ENCODE measurements around the gene PDIA3.
"Not testable (repeated sequence)": the region's sequence is repeated elsewhere in the genome, so short reads cannot be mapped to it uniquely, and the experiment has no call there.

The PDIA3 gene

DNA sequence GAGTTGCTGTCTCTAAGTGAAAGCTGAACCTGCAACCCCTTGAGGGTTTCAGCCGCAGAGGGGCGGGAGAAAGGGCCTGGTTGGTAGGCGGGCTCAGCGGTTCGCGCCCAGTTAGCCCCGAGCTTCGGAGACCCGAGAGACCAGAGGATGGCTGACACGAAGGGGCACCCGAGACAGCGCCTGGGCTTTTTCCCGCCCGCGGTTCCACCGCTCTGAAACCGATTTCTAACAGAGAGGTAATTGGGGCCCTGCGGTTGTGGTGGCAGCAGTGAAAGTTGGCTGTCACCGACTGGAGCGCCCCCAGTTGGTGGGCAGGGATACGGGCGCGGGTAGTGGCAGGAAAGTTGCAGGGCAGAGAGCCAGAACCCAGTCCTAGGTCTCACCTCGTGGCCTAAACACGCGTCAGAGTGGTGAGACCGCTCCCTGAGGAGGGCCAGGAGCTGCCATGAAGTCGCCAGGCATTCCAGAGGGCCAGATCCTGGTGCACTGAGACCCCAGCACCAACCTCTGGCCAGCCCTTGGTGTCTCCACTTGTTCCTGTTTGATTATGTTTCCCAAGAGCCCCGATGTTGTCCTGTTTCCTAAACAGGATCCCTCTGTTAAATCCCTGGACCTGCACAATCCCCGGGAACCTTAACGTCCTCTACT, 31.2 kb downstream of the PDIA3 start:
- DNase-seq, result peak; percentile 46 to 76 (median 65)

DNA sequence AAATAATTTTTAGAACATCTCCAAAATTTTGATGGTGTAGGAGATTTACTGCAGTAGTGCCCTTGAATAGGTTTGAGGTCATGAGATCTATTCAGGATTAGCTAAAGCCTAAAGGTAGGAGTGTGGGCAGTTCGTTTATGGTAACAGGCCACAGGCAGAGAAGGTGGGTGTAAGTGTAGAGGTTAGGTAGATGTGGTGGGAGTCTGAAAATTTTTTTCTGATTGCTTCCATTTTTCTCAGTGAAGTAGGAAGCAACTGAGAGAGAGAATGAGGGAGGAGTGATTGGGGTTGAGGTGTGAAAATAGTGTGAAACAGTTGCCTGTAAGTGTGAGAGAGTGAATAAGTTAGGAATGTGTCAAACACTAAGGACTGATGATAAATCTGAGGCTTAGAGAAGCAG, 32.8 kb downstream of the PDIA3 start:
- no peak for DNase-seq

DNA sequence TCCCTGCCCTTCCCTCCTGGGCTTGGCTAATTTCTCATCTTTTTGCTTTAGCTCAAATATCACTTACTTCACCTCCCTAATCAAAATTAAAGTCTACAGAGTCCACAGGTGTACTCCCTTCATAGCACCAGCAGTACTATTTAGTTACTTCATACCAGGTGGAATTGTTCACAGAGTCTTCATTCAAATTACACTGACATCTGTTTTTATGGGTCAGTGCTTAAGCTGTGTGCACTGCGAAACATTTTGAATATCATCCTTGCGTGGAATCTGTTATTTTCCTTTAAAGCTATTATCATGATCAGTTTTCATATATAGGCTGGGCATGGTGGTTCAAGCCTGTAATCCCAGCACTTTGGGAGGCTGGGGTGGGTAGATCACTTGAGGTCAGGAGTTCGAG, 43.2 kb downstream of the PDIA3 start:
- no peak for DNase-seq

DNA sequence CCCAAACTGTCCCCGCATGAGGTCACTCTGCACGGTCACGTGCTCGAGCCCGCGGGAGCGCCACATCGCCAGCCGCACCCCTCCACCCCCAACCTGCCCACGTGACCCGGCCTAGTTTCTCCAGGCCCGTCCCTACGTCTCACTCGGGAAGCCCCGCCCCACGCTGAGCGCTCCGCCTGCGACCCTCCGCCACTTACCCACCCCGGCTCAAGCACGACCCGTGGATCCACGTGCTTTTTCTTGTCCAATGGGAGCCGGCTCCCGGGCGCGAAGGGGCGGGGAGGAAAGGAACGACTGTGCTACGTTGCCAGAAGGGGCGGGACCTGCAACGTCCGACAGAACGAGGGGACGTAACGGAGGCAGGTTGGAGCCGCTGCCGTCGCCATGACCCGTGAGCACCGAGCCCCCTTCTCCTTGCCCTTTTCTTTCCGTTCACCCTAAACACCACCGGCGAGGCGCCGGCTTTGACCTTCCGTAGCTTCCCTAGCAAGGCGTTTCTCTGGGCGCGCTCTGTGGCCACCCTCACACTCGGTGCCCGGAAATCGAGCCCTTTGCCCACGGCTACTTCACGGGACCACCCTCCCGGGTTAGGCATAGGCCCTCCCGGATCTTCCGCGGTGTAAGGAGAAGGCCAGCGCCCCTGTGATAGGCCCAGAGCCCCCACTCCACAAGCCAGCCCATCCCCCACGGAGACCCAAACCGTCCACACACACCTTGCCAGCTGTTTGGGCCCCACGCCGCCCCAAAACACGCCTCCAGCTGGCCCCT, 45.9 kb downstream of the PDIA3 start, which contains the start of gene SERF2:
SERF2 (plus strand) TSS at position 328 of the 768 bp plus-strand sequence; CDS start at position 385, 57 bp downstream.
- peak; percentile 98 to 99 (median 99) for DNase-seq

DNA sequence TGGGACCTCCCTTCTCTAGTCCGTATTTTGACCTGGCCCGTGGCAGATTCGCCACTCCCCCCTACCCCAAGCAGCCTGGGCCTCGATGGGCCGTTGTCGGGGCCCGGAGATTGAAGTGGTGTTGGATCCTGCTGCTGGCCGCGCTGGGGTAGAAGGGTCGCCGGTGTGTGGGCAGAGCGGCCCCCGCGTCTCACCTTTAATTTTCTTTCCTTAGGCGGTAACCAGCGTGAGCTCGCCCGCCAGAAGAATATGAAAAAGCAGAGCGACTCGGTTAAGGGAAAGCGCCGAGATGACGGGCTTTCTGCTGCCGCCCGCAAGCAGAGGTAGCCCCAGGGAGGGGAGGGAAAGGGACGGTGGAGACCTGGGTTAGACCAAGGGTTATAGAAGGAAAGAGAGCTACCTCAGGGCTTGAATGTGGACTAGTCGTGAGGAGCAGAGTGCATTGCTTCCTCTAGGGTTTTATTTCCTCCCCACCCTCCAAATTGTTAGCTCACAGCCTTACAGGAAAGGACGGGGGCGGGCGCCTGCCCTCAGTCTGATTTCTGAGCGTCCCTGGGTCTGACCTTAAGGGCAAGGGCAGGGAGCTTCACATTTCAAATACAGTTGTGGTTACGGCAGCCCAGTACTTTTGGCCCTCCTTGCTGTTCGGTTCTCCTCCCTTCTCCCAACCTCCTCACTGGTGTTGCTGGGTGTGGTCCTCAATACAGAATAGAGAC, 46.7 kb downstream of the PDIA3 start:
- no peak for DNase-seq

DNA sequence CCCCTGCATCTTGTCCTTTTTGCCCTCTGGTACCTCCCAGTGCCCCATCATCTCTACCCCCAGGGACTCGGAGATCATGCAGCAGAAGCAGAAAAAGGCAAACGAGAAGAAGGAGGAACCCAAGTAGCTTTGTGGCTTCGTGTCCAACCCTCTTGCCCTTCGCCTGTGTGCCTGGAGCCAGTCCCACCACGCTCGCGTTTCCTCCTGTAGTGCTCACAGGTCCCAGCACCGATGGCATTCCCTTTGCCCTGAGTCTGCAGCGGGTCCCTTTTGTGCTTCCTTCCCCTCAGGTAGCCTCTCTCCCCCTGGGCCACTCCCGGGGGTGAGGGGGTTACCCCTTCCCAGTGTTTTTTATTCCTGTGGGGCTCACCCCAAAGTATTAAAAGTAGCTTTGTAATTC, 47.4 kb downstream of the PDIA3 start:
- no peak for DNase-seq

DNA sequence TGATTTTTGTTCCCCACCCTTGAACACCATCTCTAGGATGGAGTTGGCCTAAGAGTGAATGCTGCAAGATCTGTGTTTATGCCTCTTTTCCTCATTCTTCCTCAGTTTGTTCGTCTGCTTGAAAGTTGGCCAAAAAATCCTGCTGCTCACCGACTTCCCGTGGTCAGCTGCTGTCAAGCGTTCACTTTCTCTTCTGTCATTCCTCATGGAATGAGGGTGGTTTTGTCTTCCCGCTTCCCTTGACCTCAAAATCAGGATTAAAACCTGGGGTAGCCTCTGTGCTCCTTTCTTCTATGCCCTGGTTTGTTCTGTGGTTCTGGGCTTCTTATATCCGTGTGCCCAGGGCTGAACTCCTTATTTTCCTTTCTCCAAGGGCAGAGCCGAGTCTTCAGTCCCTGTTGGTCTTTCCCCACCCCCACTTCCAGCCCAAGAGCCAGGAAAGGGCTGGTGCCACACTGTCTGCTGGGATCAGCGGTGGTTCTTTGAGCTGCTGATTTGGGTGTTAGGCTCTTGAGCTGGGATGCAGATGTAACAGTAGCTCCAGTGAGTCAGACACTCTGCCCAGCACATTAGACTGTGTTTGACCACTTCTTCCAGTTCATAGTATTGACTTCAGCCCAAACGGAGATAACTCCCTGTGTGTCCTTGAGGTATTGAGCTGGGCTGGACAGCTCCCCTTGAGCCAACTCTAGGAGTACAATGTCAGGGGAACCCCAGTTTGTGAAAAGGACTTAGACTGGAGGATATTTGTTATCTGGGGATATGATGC, 48.2 kb downstream of the PDIA3 start:
- DNase-seq, result no peak

DNA sequence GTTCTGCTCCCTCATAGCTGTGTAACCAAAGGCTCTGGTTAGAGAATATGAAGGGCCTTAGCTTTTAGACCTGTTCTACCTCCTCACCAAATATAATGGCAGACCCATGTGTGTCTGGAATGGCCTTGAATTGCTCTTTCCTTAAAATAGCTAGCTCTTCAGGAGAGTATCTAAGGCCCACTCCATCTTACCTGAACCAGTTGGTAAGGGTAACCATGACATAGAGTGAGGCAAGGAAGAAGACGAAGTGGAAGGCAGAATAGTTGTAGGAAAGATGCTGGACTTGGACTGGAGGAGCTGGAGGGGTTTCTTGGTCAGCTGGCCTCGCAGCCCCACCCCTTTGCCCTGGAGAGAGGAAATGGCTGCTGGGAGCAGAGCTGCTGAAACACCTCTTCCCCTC, 49.0 kb downstream of the PDIA3 start:
- DNase-seq, result no peak

DNA sequence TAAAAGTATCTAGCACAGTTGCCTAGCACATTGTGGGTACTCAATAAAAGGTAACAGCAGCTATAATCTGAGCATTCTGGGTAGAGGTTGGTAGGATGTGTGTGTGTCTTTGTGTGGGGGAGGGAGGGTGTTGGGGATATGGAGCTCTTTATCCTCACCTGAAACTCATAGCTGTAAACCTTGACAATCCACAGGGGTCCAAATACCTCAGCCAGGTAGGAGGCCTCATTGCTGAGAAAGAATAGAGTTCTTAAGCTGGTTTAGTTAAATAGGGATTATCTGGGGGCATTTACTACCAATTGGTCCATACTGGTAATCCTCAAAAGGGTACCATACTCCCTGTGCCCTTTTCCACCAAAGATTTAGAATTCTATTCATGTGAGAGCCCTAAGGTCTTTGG, 49.8 kb downstream of the PDIA3 start:
- DNase-seq, result no peak

DNA sequence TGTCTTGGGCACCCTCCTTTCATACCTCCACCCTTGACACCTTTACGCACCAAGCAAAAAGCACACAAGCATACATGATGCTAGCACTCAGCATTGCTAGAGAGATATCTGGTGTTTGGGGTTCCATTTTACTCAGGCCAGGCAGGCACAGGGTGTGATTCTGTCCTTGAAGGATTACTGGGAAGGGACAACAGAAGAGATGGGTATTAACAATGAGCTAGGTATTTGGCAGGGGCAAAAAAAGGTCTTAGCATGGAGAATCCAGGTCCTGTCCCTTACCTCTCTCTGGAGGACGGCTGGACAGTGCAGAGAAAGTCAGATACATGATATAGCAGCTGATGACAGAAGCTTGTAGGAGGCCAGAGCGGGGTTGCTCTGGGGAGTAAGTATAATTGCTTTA, 50.3 kb downstream of the PDIA3 start:
- no peak for DNase-seq

DNA sequence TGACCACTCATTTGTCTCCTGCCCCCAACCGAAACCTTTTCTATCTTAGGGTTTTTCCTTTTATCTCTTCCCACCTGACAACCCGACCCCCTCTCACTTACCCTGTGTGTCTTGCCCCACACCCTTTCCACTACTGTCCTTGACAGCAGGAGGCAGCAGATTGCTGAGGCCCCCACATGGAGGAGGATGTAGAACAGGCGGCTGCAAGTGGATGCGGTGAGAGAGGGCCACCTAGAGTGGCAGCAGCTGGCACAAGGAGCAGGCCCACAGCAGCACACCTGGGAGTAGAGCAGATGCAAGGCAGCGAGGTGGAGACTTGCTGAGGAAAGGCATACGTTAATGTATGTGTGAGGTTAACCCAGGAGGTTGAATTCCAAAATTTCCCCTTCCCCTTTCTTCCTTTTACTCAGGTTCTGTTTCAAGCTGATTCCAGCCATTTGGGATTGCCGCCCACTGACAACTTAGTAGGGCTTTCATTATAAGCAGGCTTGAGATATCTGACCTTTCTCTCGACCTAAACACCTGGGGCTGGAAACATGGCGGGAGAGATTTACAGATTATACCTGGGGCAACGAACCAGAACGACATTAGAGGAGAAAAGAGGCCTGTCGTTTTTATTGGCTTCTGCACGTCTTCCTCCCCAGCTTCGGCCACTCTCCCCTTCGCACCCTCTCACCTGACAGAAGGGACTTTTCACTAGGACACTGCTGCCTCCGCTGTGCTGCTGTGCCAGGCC, 53.1 kb downstream of the PDIA3 start:
- DNase-seq, result no peak

DNA sequence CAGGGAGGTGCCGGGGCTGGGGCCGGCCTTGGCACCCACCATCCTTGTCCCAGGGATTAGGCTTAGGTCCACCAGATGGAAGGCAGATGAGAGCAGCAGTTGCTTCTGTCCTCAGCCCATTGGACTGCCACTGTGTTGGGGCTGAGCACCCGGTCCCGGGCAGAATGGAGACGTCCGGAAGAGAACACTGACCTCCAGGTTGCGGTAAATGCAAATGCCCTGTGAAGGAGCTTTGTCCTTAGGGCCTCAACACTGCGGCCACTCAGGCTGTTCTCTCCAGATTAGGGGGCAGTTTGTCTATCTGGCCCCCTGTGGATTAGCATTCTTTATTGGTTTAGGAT, 53.7 kb downstream of the PDIA3 start, which contains the start of gene SERINC4:
SERINC4 (minus strand) TSS at position 276 of the 341 bp plus-strand sequence; CDS start at position 42, 234 bp downstream.
- DNase-seq, result no peak

DNA sequence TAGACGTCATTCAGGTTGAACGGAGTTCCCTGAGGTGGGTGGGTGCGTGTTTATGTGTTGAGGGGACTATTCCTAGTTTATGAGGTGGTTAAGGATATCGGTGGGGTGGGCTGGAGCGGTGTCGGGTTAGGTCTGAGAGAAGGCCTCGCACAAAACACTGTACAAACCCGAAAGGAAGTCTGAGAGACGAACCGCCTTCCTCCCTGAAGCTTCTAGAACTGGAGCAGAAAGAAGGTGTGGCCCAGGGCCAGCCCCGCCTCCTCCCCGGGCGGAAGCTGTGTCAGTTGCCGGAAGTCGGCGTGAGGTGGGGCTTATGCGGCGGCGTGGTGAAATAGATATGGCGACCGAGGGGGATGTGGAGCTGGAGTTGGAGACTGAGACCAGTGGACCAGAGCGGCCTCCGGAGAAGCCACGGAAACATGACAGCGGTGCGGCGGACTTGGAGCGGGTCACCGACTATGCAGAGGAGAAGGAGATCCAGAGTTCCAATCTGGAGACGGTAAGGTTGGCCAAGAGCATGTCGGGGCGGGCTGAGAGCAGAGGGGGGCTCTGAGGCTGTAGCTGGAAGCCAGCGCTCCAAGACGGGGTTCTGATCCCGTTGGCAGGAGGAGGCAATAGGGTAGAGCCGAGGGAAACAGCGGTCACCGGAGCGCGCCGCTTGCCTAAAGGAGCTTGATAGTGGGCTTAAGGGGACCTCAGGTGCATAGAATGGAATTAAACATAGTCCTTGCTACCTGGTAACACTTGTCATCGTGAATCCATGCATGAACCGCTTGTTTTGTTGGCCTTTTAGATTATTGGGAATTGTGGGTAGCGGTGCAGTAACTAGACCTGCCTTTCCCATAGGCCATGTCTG, 54.3 kb downstream of the PDIA3 start, which contains the start of gene HYPK:
HYPK (plus strand) TSS at position 314 of the 856 bp plus-strand sequence; CDS start at position 338, 24 bp downstream.
- peak; percentile 71 to 88 (median 80) for DNase-seq

DNA sequence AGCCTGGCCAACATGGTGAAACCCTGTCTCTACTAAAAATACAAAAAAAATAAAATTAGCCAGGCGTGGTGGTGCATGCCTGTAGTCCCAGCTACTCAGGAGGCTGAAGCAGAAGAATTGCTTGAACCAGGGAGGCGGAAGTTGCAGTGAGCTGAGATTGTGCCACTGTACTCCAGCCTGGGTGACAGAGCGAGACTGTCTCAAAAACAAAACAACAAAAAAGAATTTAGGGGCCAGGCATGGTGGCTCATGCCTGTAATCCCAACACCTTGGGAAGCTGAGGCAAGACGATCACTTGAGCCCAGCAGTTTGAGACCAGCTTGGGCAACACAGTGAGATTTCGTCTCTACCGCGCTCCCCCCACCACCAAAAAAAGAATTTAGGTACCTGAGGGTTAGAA, 56.4 kb downstream of the PDIA3 start:
- DNase-seq, result not testable (repeated sequence)

DNA sequence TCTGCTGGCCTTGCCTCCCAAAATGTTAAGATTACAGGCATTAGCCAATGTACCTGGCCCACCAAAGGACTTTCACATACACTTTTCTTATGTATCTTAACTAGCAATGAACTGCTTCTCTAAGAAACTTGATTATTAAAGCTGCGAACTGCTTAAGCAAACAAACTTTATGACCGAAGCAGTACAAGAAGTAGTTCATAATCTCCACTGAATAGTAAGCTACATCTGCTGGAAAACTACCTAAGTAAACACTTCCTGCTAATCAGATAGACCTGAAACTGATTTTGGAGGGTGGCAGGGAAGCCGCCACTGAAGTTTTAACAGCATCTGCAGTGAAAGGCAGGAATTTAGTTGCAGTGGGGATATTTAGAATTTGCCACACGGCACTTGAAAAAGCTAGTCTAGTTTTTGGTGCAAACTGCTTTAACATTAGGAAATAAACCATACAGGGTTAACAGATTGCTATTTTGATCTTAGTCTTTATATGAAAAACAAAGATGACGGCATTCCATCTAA, 62.3 kb downstream of the PDIA3 start:
- no peak for DNase-seq

DNA sequence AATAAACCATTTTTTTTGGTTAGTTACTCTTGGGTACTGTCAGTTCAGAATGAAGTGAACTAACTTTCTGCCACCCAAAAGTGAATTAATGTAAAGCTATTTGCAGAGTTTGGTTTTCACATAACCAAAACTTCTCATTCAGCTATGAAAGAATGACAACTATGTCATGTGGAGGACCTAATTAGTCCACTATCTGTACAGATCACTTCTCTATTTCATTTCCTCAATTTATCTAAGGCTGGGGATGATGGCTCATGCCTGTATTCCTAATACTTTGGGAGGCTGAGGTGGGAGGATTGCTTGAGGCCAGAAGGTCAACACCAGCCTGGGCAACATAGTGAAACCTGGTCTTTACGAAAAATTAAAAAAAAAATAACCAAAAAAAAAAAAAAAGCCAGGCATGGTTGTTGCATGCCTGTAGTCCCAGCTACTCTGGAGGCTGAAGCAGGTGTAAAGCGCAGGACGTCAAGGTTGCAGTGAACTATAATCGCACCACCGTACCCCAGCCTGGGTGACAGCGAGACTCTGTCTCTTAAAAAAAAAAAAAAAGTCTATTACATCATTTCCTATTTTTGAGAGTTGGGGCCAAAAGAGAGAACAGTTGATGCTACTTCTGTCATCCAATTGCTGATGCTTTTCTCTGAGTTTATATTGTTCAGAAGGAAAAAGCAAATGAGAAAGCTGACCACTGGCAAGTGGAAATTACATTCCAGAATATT, 62.9 kb downstream of the PDIA3 start:
- DNase-seq, result no peak

DNA sequence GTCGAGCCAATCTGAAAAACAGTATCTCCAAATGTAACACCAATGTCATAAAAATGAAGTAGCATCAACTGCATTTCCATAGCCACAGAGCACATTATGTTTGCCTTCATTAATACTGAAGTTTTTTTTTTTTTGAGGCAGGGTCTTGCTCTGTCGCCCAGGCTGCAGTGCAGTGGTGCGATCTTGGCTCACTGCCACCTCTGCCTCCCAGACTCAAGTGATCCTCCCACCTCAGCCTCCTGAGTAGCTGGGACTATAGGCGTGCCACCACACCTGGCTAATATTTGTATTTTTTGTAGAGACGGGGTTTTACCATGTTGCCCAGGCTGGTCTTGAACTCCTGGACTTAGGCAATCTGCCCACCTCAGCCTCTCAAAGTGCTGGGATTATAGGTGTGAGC, 68.8 kb downstream of the PDIA3 start:
- not testable (repeated sequence) for DNase-seq

DNA sequence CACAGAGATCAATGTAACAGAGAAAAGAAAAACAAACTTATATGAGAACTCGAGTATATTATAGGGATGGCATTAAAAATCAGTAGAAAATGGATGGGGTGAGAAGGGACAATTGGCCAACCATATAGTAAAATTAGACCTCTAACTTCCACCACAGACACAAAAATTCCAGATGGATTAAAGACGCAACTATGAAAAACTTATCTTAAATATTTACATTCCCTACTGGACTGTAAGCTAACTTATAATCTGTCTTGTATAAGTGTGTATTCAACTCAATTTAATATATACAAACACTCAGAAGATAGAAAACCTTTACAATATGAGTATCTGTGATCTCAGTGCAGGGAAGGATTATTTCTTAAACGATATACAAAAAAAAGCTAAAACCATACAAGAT, 75.3 kb downstream of the PDIA3 start:
- no peak for DNase-seq

All from activated CD4-positive, CD25-positive, alpha-beta regulatory T cell (primary cell).